Measurements from ENCODE around the gene PRDM15. TPM values are rescaled to one million over a fixed set of nuclear protein-coding genes. Genes with fewer than 3 reads are reported as not detected.

PRDM15 gene
- total and polyA plus RNA-seq, 3 experiments from 2014 or later = 2.2 to 13.1 (median 12.0) TPM

DNA sequence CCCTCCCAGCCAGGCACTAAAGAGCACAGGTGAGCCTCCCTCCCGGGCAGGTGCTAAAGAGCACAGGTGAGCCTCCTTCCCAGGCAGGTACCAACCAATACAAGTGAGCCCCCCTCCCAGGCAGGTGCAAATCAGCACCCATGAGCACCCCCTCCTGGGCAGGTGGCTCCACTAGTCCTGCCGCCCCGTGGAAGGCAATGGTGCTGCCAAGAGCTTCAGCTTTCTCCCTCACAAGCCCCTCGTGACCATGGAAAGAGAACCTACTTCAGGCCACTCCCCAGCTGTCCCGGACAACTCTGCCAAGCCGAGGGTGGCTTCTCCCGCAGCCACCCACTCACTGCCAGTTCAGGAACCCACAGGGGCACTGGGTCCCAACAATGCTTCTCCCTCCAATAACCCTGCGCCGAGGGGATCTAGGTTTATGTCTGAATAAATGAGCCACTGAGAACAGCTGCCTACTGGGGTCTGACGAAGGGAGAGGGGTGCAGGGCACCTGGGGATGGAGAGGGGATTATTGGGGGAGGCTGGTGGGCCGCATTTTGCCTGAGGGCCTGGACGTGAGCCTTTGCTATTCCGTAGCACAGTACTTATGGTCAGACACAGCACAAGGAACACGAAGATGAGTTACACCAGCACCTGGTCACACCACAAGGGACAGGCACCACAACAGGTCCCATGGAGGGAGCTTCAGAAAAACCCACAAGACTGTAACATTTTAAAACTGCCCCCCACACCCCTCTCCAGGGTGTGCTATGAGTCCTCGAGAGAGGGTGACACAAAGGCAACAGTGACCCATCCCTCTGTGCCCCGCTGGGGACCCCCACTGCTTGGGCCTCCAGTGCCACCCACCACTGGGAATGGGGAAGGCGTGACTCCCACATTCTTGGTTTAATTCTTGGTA, 46.3 kb downstream of the PRDM15 start:
- ChIA-PET POLR2A (no interaction called here), CTCF (no interaction called here)
- Mint-ChIP-seq H3K9me3 (no peaks in the 10 kb centered on the region), H3K27me3 (no peaks in the 10 kb centered on the region), H3K4me3 (no peak overlapping the region), H3K27ac (peak overlapping the region in 3 of 8 donors; percentile 1 to 36 (median 9)), H3K4me1 (no peaks in the 10 kb centered on the region), H3K36me3 (peaks cover 0 to 49% (median 12%) of the 10 kb centered on the region in 3 donors)
- no peak for DNase-seq
- no peak overlapping the region for H3K4me3 ChIP-seq (ENCODE audit: low read length)
- H3K27me3 ChIP-seq (ENCODE audit: insufficient read depth, low read length, poor library complexity, severe bottlenecking) = no peaks in the 10 kb centered on the region
- H3K9me3 ChIP-seq (ENCODE audit: low read length) = no peaks in the 10 kb centered on the region
- H3K4me1 ChIP-seq (ENCODE audit: insufficient read depth, low read length) = no peaks in the 10 kb centered on the region
- H3K36me3 ChIP-seq (ENCODE audit: insufficient read depth, low read length) = no peaks in the 10 kb centered on the region
- H3K27ac ChIP-seq (ENCODE audit: low read depth, low read length) = no peak overlapping the region

DNA sequence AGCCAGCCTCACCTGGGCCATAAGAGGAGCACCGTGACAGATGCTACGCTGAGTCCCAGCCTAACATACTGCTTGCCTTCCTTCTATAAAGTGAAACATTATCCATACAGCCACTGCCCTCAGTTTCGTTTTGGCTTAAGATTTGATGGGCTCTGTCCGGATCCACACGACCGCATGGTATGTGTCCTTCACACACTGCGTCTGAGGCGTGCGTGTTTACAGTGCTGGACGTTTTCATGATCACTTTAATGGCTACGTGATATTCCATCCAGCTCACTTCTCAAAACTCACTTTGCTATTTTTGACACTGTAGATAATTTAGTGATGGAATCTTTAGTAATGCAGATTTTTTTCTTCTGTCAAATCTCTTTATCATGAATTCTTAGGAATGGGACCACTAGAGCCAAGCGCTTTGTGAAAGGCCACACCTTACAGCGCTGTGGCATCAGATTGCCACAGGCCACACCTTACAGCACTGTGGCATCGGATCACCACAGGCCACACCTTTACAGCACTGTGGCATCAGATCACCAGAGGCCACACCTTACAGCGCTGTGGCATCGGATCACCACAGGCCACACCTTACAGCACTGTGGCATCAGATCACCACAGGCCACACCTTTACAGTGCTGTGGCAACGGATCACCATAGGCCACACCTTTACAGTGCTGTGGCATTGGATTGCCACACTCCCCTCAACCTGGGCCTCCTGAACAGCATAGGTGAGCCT, 47.1 kb downstream of the PRDM15 start:
- Mint-ChIP-seq H3K4me3 (no peak overlapping the region), H3K9me3 (no peaks in the 10 kb centered on the region), H3K27ac (peak overlapping the region in 1 of 8 donors; percentile 52), H3K4me1 (no peaks in the 10 kb centered on the region), H3K36me3 (peaks cover 0 to 44% (median 9%) of the 10 kb centered on the region in 3 donors), H3K27me3 (no peaks in the 10 kb centered on the region)
- no peaks in the 10 kb centered on the region for H3K27me3 ChIP-seq (ENCODE audit: insufficient read depth, low read length, poor library complexity, severe bottlenecking)
- H3K4me3 ChIP-seq (ENCODE audit: low read length) = no peak overlapping the region
- DNase-seq = no peak
- H3K36me3 ChIP-seq (ENCODE audit: insufficient read depth, low read length) = no peaks in the 10 kb centered on the region
- ChIA-PET POLR2A (no interaction called here), CTCF (no interaction called here)
- H3K4me1 ChIP-seq (ENCODE audit: insufficient read depth, low read length) = no peaks in the 10 kb centered on the region
- H3K27ac ChIP-seq (ENCODE audit: low read depth, low read length) = no peak overlapping the region
- no peaks in the 10 kb centered on the region for H3K9me3 ChIP-seq (ENCODE audit: low read length)

DNA sequence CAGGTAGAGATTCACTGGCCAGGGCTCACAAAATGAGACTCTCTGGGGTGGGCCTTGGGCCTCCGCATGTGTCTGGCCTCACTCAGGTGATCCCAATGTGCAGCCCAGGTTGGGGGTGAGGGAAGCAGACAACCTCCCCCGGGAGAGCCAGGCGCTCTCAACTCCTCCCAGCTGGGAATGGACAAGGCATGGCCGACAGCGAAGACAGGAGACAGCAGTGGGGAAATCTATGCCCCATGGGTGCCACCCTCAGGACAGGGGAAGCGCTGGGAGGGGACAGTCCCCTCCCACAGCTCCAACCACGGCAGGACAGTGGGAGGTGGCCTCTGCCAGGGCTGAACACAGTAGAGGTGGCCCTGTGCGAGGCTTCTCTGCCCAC, 47.7 kb downstream of the PRDM15 start:
- no peaks in the 10 kb centered on the region for H3K9me3 Mint-ChIP-seq
- Histone ChIP-seq H3K4me1 (ENCODE audit: insufficient read depth, low read length) (no peaks in the 10 kb centered on the region), H3K27ac (ENCODE audit: low read depth, low read length) (no peak overlapping the region), H3K9me3 (ENCODE audit: low read length) (no peaks in the 10 kb centered on the region), H3K36me3 (ENCODE audit: insufficient read depth, low read length) (no peaks in the 10 kb centered on the region), H3K4me3 (ENCODE audit: low read length) (no peak overlapping the region), H3K27me3 (ENCODE audit: insufficient read depth, low read length, poor library complexity, severe bottlenecking) (no peaks in the 10 kb centered on the region)
- DNase-seq = no peak
- no peak overlapping the region for H3K27ac Mint-ChIP-seq
- CTCF ChIA-PET = no interaction called here
- H3K36me3 Mint-ChIP-seq = peaks cover 0 to 44% (median 6%) of the 10 kb centered on the region in 3 donors
- H3K4me3 Mint-ChIP-seq = no peak overlapping the region
- no peaks in the 10 kb centered on the region for H3K4me1 Mint-ChIP-seq
- no peaks in the 10 kb centered on the region for H3K27me3 Mint-ChIP-seq
- POLR2A ChIA-PET = no interaction called here

DNA sequence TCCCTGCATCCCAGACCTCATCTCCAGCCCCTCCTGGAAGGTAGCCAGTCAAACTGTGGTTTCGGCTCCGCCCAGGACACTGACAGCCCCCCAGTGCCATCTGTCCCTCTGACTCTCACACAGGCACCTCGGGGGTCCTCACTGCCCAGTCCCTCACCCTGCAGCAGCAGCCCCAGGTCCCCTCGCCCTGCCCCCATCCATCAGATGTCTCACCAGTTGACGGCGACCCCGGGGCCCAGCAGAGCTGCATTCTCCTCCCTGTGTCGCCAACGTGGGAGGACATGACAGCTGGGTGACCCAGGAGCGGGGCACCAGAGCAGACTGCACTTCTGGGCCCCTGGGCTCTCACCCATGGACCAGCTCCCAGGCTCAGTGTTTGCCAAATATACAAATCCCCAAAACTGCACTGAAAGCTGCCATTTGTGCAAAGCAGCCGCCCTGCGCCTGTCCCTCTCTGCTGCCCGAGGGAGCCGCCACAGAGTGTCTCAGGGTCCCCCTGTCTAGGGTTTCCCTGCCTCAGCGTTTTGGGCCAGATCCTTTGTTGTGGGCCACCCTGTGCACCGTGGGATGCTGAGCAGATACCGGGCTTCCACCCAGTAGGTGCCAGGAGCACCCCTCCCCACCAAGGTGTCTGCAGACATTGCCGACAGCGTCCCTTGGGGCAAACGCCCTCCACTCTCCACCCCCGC, 48.2 kb downstream of the PRDM15 start:
- Histone ChIP-seq H3K4me1 (ENCODE audit: insufficient read depth, low read length) (no peaks in the 10 kb centered on the region), H3K9me3 (ENCODE audit: low read length) (no peaks in the 10 kb centered on the region), H3K36me3 (ENCODE audit: insufficient read depth, low read length) (peaks cover 3% of the 10 kb centered on the region), H3K27ac (ENCODE audit: low read depth, low read length) (no peak overlapping the region), H3K4me3 (ENCODE audit: low read length) (no peak overlapping the region), H3K27me3 (ENCODE audit: insufficient read depth, low read length, poor library complexity, severe bottlenecking) (no peaks in the 10 kb centered on the region)
- CTCF ChIA-PET = no interaction called here
- Mint-ChIP-seq H3K27ac (no peak overlapping the region), H3K4me3 (no peak overlapping the region), H3K4me1 (no peaks in the 10 kb centered on the region), H3K9me3 (no peaks in the 10 kb centered on the region), H3K36me3 (peaks cover 0 to 46% (median 6%) of the 10 kb centered on the region in 3 donors), H3K27me3 (no peaks in the 10 kb centered on the region)
- no peak for DNase-seq
- POLR2A ChIA-PET = no interaction called here

DNA sequence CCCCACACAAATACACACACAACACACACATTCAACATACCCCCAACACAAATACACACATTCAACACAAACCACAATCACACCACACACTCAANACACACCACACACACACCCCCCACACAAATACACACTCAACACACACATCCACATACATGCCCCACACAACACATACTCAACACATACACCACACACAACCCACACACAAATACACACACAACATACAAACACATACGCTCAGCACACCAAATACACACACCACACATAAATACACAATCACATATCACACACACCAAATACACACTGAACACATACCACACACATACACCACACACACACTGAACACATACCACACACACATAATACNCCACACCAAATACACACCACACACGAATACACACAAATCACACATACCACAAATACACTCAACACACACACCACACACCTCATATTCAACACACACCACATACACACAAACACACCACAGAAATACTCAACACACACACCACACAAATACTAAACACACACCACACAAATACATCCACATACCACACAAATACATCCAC, 48.9 kb downstream of the PRDM15 start:
- ChIA-PET POLR2A (no interaction called here), CTCF (no interaction called here)
- peaks cover 0 to 46% (median 9%) of the 10 kb centered on the region in 3 donors for H3K36me3 Mint-ChIP-seq
- no peaks in the 10 kb centered on the region for H3K4me1 Mint-ChIP-seq
- H3K27me3 ChIP-seq (ENCODE audit: insufficient read depth, low read length, poor library complexity, severe bottlenecking) = no peaks in the 10 kb centered on the region
- DNase-seq = no peak
- no peaks in the 10 kb centered on the region for H3K9me3 Mint-ChIP-seq
- no peak overlapping the region for H3K4me3 Mint-ChIP-seq
- no peak overlapping the region for H3K27ac ChIP-seq (ENCODE audit: low read depth, low read length)
- no peak overlapping the region for H3K27ac Mint-ChIP-seq
- no peak overlapping the region for H3K4me3 ChIP-seq (ENCODE audit: low read length)
- H3K9me3 ChIP-seq (ENCODE audit: low read length) = no peaks in the 10 kb centered on the region
- no peaks in the 10 kb centered on the region for H3K27me3 Mint-ChIP-seq
- peaks cover 7% of the 10 kb centered on the region for H3K36me3 ChIP-seq (ENCODE audit: insufficient read depth, low read length)
- H3K4me1 ChIP-seq (ENCODE audit: insufficient read depth, low read length) = no peaks in the 10 kb centered on the region

DNA sequence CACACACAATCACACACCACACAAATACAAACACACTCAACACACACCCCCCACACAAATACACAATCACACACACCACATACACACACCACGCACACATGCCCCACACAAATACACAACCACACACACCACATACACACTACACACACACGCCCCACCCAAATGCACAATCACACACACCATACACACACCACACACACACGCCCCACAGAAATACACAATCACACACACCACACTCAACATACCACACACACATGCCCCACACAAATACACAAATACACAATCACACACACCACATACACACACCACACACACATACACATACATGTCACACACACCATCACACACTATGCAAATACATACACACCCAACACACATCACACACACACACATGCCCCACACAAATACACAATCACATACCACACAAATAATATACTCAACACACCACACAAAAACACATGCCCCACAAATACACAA, 50.2 kb downstream of the PRDM15 start:
- ChIA-PET CTCF (interaction anchor here (0.7 to 1.2 kb wide), 2 partner anchors 12 to 964 kb away, joined by 4 read pairs; no protein-coding TSS in a partner anchor), POLR2A (no interaction called here)
- Histone ChIP-seq H3K9me3 (ENCODE audit: low read length) (no peaks in the 10 kb centered on the region), H3K36me3 (ENCODE audit: insufficient read depth, low read length) (peaks cover 7% of the 10 kb centered on the region), H3K27ac (ENCODE audit: low read depth, low read length) (no peak overlapping the region), H3K27me3 (ENCODE audit: insufficient read depth, low read length, poor library complexity, severe bottlenecking) (no peaks in the 10 kb centered on the region), H3K4me1 (ENCODE audit: insufficient read depth, low read length) (no peaks in the 10 kb centered on the region), H3K4me3 (ENCODE audit: low read length) (no peak overlapping the region)
- Mint-ChIP-seq H3K4me1 (no peaks in the 10 kb centered on the region), H3K9me3 (no peaks in the 10 kb centered on the region), H3K27me3 (no peaks in the 10 kb centered on the region), H3K4me3 (no peak overlapping the region), H3K27ac (no peak overlapping the region), H3K36me3 (peaks cover 0 to 46% (median 11%) of the 10 kb centered on the region in 3 donors)
- no peak for DNase-seq

DNA sequence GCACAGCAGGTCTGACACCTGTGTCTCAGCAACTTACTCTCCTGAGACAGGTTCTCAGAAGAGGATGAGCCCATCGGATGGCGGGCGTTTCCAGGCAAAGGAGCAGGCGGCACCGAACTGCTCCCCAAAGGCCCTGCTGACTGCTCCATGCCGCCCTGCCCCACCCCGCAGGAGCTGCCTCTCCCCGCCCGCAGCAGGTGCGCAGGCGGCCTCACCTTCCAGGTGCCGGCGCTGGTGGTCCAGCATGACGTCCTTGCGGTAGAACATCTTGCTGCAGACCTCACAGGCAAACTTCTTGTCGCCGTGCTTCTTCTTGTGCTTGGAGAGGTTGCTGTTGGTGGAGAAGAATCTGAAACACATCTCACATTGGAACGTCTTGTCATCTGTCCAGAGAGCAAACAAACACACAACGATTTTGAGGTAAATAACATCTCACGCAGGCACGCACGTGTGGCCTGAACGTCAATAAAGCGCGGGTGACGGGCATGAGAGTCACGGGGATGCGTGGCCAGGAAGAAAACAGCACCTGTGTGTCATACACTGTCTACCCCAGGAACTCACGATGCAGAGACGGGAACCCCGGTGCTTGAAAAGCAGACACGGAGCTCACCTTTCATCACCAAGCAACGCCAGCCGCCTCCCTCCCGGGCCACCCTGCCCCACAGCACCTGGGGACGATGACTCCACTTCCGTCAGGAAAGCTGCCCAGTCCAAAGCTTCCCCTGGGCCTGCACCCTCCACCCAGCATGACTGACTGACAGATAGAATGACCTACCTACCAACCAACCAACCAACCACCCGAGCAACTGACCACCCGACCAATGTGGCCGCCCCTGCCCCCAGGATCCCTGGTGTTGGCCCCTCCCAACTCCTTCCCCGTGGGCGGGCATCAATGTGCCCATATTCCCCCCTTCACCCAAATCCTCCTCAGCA, 50.9 kb downstream of the PRDM15 start:
- H3K27me3 Mint-ChIP-seq = no peaks in the 10 kb centered on the region
- DNase-seq = no peak
- Histone ChIP-seq H3K36me3 (ENCODE audit: insufficient read depth, low read length) (peaks cover 7% of the 10 kb centered on the region), H3K27ac (ENCODE audit: low read depth, low read length) (no peak overlapping the region), H3K27me3 (ENCODE audit: insufficient read depth, low read length, poor library complexity, severe bottlenecking) (no peaks in the 10 kb centered on the region), H3K9me3 (ENCODE audit: low read length) (no peaks in the 10 kb centered on the region), H3K4me3 (ENCODE audit: low read length) (no peak overlapping the region), H3K4me1 (ENCODE audit: insufficient read depth, low read length) (no peaks in the 10 kb centered on the region)
- CTCF ChIA-PET = interaction anchor here (0.7 to 1.2 kb wide), 2 partner anchors 11 to 964 kb away, joined by 4 read pairs; no protein-coding TSS in a partner anchor
- no peak overlapping the region for H3K27ac Mint-ChIP-seq
- H3K9me3 Mint-ChIP-seq = no peaks in the 10 kb centered on the region
- no peak overlapping the region for H3K4me3 Mint-ChIP-seq
- peaks cover 0 to 47% (median 11%) of the 10 kb centered on the region in 3 donors for H3K36me3 Mint-ChIP-seq
- no peaks in the 10 kb centered on the region for H3K4me1 Mint-ChIP-seq
- POLR2A ChIA-PET = no interaction called here
